Suprapubic skin (tissue), 4 donors: ENCODE results near the gene CD93.

Source experiments
- EP300 ChIP-seq: sonication (generic); formaldehyde crosslinking; IDR thresholded peaks from one replicate; pipeline ENCODE4 v1.6.1; 2017; ENCODE audit warnings: antibody characterized with exemption
- POLR2A ChIP-seq, 2 donors: fragments of 450-650 bp; IDR thresholded peaks; one replicate each; pipeline ENCODE4 v1.6.1; 2017; ENCODE audit warnings: antibody characterized with exemption in 2 of 2, mild to moderate bottlenecking in 2 of 2, moderate library complexity in 2 of 2
- POLR2AphosphoS5 ChIP-seq, 3 donors: sonication (generic); formaldehyde crosslinking; IDR thresholded peaks; one replicate each; pipeline ENCODE4 v1.6.1; 2017; ENCODE audit warnings: antibody characterized with exemption in 3 of 3
- TF ChIP-seq, protein P1 (sequence below), 2 donors: fragments of 200-600 bp in 1 of 2; fragments of 450-650 bp in 1 of 2; sonication (generic) in 1 of 2; IDR thresholded peaks; one replicate each; pipeline ENCODE4 v1.5.1; 2016 to 2019; ENCODE audit warnings: antibody characterized with exemption in 2 of 2, mild to moderate bottlenecking in 1 of 2, moderate library complexity in 1 of 2

DNA sequence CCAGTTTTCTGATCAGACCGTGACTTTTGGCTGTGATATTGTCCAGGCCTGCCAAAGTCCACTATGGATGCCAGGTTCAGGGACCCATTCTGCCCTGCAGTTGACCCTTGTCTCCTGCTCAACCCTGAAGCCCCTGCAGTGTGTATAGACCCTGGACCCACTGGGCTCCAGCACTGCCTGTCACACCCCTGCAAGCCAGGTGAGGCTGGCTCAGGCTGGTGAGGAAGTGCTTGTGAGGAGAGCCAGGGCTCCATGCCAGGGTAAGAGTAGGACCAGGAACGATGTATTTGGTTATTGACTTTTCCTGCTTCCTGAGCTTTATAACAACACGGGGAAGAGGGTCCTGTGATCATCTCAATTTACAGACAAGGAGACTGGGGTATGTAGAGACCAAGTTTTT is 19.1 kb upstream of the CD93 start:
- TF ChIP-seq, protein P1, sequence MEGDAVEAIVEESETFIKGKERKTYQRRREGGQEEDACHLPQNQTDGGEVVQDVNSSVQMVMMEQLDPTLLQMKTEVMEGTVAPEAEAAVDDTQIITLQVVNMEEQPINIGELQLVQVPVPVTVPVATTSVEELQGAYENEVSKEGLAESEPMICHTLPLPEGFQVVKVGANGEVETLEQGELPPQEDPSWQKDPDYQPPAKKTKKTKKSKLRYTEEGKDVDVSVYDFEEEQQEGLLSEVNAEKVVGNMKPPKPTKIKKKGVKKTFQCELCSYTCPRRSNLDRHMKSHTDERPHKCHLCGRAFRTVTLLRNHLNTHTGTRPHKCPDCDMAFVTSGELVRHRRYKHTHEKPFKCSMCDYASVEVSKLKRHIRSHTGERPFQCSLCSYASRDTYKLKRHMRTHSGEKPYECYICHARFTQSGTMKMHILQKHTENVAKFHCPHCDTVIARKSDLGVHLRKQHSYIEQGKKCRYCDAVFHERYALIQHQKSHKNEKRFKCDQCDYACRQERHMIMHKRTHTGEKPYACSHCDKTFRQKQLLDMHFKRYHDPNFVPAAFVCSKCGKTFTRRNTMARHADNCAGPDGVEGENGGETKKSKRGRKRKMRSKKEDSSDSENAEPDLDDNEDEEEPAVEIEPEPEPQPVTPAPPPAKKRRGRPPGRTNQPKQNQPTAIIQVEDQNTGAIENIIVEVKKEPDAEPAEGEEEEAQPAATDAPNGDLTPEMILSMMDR (IDR thresholded peaks at IDR 0.05) = no peak
- no peak for TF ChIP-seq POLR2A (IDR thresholded peaks at IDR 0.05)
- TF ChIP-seq POLR2AphosphoS5 (IDR thresholded peaks at IDR 0.05) = no peak
- TF ChIP-seq EP300 = no peak
